HG03108 (cell line): ENCODE measurements around the gene ACTRT2.

ENCODE experiments used
- ATAC-seq: cut with Tn5 transposase; IDR thresholded peaks from one replicate; pipeline ENCODE4 v1.9.1; 2021; ENCODE audit warnings: moderate library complexity; ENCODE audit not compliant: unreplicated experiment

The ACTRT2 gene

DNA sequence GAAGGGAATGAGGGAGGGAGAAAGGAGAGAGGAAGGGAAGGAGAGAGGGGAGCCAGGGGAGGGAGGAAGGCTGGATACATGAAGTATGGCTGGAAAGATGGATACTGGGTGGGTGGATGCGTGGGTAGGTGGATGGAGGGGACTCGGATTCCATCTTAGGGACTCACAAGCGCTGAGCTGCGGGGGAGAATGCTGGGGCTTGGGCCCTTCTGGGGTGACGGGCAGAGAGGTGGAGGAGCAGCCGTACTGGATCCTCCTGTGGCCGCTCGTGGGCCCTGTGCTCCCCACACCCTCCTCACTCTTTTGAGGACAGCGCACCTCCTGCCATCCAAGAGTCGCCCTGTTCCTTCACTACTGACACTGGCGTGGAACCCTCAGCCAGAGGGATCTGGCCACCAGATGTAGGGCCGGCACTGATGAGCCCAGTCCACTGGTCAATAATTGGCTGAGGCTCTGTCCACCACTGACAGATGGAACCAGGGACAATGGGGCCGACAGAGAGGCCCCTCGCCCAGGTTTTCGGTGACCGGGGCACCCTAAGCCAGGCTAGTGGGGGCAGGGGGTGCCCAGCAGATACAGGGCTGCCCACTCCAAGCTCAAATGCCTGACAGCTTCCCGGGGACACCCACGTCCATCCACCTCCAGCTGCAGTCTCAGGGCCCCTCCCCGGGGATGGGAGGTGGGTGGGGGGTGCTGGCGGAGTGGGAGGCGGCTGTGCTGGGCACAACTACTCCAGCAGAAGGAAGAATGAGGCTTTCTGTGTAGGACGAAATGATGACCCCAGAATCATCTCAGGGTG lies 4.4 kb upstream of the ACTRT2 start:
- no peak for ATAC-seq

DNA sequence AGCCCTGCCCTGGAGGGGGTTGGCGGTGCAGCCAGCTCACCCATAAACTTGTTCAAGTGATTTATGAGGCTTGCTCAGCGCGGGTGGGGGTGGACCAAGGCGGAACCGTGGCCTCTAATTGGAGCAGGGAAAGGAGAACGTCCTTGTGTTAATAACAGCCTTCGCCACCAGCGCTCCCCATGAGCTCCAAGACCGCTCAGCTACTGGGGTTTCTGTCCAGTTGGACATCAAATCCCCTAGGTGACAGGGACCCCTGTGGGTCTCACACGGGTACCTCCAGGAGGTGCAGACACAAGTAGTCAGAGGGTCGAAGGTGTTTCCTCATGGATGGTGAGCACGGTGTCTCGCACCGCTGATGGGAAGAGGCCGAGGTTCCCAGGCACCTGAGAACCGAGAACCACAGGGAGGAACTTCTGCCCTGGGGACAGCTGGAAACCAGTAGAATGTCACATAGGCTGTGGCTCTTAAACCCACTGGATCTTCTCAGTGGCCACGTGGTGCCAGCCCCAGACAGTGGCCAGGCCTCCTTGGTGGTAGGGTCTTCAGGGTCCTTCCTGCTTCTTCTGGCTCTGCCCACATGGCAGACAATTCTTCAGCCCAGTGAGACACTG lies 3.7 kb upstream of the ACTRT2 start:
- ATAC-seq = no peak

DNA sequence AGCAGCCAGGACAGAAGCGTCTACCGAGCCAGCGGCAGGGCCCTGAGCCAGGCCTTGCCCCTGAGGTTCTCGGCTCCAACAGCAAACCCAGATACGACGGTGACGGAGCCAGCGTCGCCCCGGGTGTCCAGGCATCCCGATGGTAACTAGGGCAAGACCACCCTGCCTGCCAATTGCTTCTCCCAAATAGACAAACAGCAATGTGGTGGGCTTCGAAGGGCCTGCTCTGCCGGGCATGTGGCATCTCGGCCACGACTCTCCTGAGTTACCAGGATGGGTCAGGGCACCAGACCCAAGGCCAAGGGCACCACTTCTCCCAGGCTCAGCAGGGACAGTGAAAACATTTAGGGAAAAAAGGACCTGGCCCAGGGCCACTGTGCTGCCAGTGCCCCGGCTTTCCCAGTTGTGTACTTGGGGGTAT lies 3.2 kb upstream of the ACTRT2 start:
- no peak for ATAC-seq

DNA sequence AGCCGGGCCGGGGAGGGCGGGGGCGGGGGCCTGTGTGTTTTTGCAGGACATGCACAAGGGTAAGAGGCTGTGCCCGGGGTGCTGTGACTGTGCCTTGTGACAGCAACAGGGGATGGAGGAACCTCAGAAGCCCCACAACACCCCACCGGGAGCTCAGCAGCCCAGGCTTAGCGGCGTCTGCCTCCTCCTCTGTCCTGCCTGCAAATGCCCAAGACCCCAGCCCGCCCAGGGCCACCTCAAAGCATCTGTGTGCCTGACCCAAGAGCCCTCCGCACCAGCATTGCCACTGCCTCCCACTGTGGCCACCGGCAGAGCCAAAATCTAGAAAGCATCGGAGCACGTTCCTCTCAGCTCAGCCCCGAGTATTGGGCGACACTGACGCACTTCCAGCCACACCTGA lies 2.7 kb upstream of the ACTRT2 start:
- ATAC-seq = no peak

DNA sequence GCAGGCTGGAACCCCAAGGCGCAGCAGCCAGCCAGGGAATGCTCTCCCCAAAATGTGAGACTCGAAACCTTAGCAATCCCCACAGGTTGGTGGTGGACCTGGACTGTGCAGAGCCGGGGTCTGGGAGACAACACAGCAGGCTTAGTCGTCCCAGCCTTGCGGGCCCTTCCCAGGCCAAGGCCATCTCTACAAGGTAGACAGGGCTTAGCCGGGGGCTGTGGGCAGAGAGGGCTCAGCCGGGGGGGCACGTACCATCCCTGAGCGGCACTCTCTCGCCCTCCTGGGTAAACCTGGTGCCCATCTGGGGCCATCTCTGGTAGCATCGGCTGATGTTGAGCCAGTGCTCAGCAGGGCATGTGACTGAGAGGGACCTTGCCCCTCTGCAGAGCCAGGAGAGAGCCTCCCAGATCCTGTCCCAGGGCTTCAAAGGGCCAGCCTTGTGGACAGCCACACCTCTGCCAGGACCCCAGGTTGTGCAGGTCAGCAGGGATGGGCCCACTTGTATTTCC lies 2.2 kb upstream of the ACTRT2 start:
- no peak for ATAC-seq

DNA sequence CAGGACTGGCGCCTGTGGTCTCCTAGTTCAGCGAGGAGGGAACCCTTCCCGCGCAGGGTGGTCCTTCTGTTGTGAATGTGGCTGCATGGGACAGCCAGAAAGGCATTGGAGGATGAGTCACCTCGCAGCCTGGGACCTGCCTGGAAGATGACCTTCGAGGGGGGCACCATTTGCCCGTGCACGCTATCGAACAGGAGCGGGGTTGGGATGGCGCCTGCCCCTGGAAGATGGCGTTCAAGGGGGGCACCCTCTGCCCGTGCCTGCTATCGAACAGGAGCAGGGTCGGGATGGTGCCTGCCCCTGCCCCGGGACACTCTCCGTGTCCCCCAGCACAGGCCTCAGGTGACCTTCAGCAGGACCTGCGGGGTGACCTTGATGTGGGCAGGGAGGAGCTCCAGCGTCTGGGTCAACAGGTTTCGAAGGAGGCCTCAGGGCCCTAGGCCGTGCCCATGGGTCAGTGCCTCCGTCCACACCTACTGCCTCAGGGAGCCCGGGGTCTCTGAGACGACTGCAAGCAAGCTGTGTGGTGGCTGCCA lies 1.7 kb upstream of the ACTRT2 start:
- ATAC-seq = no peak

DNA sequence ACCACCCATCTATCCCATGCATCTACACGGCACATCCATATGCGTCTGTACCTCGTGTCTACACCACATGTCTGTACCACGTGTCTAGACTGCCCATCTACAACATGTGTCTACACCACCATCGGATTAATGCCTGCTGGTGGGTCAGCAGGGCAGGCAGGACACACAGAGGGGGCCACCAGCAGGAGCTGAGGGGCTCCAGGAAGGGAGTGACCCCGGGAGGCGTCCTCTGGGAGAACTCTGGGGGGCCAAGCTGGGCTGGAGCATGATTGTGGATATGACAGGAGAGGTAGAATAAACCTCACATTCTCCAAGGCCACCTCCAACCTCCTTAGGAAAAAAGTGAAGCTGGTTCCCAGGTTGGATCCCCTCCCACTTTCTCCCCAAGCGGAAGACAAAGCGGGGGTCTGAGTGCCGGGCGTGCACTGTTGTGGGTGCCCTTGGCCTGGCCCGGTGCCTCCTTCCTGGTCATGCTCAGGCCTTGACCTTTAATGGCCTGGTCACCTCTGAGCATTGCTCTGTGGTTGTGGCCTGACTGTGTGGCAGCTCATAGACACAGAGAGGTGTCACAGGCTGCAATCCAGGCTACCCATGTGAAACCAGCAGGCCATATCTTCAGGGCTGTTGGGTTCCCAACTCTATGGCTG lies 881 bp upstream of the ACTRT2 start:
- ATAC-seq = no peak

DNA sequence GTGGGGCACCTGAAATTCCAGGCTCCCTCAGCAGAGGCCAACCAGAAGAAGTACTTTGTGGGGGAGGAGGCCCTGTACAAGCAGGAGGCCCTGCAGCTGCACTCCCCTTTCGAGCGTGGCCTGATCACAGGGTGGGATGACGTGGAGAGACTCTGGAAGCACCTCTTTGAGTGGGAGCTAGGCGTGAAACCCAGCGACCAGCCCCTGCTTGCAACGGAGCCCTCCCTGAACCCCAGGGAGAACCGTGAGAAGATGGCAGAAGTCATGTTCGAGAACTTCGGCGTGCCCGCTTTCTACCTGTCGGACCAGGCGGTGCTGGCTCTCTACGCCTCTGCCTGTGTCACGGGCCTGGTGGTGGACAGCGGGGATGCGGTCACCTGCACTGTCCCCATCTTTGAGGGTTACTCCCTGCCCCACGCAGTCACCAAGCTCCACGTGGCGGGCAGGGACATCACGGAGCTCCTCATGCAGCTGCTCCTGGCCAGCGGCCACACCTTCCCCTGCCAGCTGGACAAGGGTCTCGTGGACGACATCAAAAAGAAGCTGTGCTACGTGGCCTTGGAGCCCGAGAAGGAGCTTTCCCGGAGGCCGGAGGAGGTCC lies 634 bp downstream of the ACTRT2 start:
- no peak for ATAC-seq

DNA sequence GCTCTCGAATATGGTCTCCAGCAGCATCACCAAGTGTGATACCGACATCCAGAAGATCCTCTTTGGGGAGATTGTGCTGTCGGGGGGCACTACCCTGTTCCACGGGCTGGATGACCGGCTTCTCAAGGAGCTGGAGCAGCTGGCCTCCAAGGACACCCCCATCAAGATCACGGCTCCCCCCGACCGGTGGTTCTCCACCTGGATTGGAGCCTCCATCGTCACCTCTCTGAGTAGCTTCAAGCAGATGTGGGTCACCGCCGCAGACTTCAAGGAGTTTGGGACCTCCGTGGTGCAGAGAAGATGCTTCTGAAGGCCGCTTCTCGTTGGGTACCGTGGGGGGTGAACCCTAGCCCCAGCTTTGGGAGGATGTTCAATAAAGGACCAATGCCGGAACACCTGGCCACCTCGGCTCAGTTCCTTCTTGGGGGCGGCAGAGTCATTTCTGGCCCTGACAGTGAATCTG lies 1.3 kb downstream of the ACTRT2 start:
- ATAC-seq = no peak

DNA sequence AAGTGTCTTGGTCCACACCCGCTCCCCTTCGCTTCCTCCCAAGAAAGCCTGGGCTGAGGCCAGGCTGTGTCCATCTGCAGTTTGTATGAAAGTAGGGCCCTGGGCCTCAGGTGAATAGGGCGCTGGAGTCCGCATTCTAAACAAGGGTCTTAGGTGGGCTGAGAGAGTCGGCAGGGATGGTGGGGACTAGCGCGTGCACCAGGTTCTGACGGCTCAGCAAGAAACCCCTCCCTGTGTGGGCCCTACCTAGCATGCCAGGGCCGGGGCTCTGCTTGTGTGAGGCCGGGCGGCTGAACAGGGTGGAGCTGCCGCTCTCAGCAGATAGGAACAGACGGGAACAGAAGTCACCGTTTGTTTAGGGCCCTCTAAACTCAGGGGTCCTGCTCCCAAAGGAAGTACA lies 1.7 kb downstream of the ACTRT2 start:
- no peak for ATAC-seq

DNA sequence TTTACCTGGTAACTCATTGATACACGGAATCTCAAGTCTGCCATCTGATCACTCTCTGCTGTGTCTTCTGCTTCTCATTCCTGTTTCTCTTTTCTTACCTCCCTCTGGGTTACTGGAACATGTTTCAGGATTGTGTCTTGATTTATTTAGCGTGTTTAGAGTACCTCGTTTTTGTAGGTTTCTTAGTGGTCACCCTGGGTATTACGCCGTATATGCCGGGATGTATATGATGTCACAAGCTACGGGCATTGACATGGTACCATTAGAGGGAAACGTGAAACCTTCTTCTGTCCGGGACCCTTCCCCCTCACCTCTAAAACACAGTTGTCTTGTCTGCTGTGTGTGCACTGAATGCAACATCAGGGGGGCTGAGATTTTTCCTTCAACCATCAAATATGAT lies 2.8 kb downstream of the ACTRT2 start:
- ATAC-seq = no peak

DNA sequence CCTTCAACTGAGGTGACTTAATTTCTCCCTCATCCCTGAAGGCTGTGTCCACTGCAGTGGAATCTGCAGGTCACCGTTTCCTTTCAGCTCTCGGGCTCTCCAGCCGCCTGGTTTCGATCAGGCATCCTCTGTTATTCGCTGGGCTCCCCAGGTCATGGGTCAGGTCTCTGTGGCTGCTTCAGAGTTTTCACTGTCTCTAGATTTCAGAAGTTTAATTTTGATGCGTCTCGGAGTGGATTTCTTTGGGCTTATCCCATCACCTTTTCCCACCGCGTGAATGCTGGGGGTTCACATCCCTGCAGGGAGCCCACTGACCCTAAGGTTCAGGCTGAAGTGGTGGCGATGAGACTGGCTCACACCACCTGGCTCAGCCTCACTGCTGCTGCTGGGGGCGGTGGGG lies 3.3 kb downstream of the ACTRT2 start:
- ATAC-seq = no peak

DNA sequence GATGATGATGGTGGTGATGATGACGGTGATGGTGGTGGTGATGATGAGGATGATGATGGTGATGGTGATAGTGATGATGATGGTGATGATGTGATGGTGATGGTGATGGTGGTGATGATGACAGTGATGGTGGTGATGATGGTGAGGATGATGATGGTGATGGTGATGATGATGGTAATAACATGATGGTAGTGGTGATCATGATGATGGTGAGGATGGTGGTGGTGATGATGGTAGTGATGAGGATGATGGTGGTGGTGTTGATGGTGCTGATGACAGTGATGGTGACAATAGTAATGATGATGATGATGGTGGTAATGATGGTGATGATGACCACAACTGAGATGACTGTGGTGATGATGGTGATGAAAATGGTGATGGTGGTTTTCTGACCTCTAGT lies 4.9 kb downstream of the ACTRT2 start:
- ATAC-seq = no peak

DNA sequence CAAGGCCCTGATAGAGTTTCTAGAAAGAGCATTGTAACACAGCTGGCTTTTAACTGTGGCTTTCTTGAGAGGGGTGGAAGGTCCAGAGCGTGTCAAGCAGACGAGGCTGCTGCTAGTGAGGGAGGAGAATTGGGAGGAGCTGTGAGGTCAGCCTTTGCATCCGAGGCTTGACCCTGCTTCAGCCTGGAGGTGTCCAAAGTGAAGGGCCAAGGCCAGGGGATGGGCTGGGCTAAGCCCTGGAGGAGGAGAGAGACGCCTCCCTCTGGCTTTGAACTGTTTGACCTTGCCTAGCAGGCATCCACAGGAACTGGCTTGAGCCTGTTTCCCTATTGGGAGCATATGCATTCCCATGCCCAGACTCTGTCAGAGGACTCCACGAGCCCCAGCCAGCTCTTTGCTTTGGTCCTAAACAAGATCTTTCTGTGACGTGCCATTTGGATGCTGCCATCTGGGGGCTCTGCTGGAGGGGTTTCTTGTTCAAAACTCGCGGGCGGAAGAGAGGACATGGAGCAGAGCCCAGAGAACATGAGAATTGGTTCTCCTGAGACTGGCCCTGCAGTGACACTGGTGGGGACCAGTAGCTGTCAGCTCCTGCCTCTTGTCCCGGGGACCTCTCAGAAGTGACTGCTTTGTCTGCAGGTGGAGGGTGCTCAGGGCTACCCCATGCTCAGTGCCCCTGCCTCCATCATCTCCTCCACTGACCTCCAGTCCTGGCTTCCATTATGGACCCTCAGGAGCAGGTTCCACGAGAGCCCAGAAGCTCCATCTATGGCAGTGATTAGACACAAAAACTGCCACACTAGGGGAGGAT lies 5.5 kb downstream of the ACTRT2 start:
- ATAC-seq = no peak

DNA sequence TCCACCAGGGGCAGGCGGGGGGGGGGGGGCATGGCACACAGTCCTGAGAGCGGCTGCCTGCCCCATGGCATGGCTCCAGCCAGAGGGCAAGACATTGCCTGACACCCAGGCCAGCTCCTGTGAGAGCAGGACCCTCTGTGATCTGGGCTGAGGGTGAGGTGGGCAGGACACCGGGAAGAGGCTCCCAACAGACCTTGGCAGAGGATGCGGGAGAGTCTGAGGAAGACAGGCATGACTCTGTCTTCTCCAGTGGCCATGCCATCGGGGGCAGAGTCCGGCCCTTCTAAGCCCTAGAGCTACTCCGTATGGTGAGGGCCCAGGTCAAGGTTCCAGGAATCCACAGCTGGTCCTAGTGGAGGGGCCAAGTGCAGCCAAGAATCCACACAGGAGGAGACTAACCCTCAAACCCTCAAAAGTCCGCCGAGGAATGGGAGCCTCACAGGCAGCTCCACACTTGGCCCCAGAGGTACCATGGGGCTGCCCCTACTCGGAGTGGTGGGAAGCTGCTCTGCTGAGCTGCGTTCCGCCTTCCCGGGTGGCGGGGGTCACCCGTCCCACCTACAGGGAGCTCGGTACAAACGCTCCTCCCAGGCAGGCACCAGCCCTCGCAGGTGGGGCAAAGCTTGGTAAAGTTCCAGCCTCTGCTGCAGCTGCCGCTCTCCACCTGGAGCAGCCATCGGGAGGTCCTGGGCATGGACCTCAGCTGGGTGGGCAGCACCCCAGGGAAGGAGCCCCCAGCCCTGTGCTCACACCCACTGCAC lies 6.5 kb downstream of the ACTRT2 start:
- no peak for ATAC-seq

DNA sequence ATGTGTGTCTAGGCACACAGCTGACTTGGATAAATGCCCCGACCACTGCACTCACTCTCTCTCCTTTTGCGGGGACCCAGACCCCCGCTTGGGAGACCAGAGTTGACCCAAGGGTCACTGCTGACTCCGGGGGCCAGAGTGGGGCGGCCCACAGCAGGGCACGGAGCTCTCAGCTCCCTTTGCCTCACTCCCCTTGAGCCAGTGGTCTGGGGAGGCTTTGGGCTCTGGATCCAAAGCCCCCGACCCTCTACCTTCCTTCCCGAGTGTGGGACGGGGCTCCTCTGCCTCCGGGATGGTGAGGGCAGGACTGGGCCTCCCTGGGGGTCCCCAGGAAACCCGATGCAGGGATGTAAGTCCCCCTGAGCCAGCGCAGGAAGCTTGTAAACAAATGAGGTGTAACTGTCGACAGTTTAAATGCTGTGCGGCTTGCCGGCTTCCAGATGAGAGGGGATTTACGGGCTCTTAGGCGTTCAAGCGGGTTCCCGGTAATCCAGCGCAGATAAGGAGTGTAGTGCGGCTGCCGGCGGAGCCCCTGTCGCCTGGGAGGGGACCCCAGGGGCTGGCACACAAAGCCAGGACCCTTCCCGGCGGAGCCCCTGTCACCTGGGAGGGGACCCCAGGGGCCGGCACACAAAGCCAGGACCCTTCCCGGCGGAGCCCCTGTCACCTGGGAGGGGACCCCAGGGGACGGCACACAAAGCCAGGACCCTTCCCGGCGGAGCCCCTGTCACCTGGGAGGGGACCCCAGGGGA lies 7.4 kb downstream of the ACTRT2 start:
- ATAC-seq = no peak

DNA sequence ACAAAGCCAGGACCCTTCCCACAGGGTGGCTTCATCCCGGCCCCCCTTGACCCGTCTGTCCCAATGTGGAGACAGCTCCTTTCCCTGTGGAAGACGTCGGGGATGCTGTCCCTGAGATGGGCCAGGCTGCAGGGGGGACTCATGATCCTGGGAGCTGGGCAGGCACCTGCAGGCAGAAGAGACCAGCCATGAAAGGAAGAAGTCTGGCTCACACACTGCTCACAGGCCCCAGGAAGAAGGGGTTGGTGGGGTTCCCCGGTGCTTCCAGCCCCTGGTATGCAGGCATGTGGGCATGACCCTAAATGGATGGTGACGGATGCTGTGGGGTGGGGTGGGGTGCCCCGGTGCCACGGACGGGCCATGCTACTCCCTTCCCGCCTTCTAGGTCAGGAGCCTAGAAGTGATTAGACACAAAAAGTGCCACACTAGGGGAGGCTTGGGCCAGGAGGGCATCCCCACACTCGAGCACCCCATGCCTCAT lies 8.3 kb downstream of the ACTRT2 start:
- ATAC-seq = no peak

DNA sequence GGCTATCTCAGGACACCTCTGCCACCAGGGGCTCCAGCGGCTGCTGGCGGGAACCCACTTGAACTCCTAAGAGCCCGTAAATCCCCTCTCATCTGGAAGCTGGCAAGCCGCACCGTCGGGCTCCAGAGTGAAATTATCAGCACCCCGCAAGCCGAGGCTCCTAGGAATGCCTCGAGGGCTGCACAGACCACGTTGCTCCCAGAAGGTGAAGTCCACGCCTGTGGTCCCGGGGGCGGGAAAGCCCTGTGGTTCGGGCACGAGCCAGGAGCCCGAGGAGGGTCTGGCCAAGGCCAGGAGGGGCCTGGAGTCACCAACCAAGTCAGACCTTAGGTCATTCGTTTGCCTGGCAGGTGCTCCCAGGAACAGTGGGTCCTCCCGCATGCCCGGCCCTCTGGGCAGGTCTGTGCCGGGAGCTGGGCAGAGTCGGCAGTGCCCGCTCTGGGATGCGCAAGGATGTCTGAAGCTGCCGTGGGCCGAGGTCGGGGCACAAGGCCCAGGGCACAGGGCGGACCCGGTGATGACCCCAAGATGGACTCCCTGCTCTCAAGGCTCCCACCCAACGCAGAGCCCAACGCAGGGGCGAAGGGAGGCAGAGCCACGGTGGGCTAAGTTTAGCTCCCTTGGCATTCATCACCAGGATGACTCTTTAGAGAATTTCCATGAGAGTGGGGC lies 8.9 kb downstream of the ACTRT2 start:
- no peak for ATAC-seq
